Tibial nerve (tissue), 4 donors: ENCODE data around the gene USB1. TPM values are rescaled to one million over a fixed set of nuclear protein-coding genes. Genes with fewer than 3 reads are reported as not detected.

Experiments used
- DNase-seq, 2 donors: peaks; one replicate each; pipeline ENCODE4 v3.0.0-alpha.2; 2019; ENCODE audit warnings: low spot score in 2 of 2
- H3K27ac ChIP-seq, 4 donors: fragments of 200-600 bp; sonication (generic) in 3 of 4; one replicate each; pipeline ENCODE4 v1.5.1; 2017 to 2019; ENCODE audit warnings: mild to moderate bottlenecking in 1 of 4
- H3K27me3 ChIP-seq, 2 donors: fragments of 200-600 bp; sonication (generic) in 1 of 2; one replicate each; pipeline versions ENCODE4 v1.5.1 to v1.6.0; 2017 to 2019
- H3K36me3 ChIP-seq, 3 donors: fragments of 200-600 bp; sonication (generic); one replicate each; pipeline ENCODE4 v1.5.1; 2018 to 2019
- H3K4me1 ChIP-seq, 4 donors: fragments of 200-600 bp; sonication (generic) in 3 of 4; one replicate each; pipeline ENCODE4 v1.5.1; 2017 to 2019
- H3K4me3 ChIP-seq, 4 donors: fragments of 200-600 bp; sonication (generic) in 3 of 4; one replicate each; pipeline ENCODE4 v1.5.1; 2017 to 2019; ENCODE audit warnings: mild to moderate bottlenecking in 1 of 4, moderate library complexity in 1 of 4
- H3K9me3 ChIP-seq, 4 donors: fragments of 200-600 bp; sonication (generic) in 3 of 4; one replicate each; pipeline ENCODE4 v1.5.1; 2017 to 2019
- EP300 ChIP-seq, 2 donors: sonication (generic); formaldehyde crosslinking; IDR thresholded peaks; one replicate each; pipeline ENCODE4 v1.6.1; 2017; ENCODE audit warnings: antibody characterized with exemption in 2 of 2, mild to moderate bottlenecking in 1 of 2
- POLR2A ChIP-seq, 2 donors: fragments of 450-650 bp; IDR thresholded peaks; one replicate each; pipeline ENCODE4 v1.6.1; 2017; ENCODE audit warnings: antibody characterized with exemption in 2 of 2, mild to moderate bottlenecking in 2 of 2, moderate library complexity in 2 of 2
- WGBS, 2 donors: methylation state at CpG; one replicate each; pipeline ENCODE4 v1.1.5; 2018; 5-methylcytosine and 5-hydroxymethylcytosine counted together
- total RNA-seq, 4 donors: library from RNA; depleted of rRNA; stranded (reverse); fragments of >200 nt; gene quantifications; one replicate each; pipeline ENCODE4 v1.1.0, GENCODE V29; 2016
- TF ChIP-seq, protein P1 (sequence below), 5 experiments: fragments of 200-600 bp in 3 of 5; fragments of 450-650 bp in 2 of 5; sonication (generic) in 3 of 5; IDR thresholded peaks; one replicate each; pipeline ENCODE4 v1.5.1; 2016 to 2019; ENCODE audit warnings: antibody characterized with exemption in 5 of 5, mild to moderate bottlenecking in 3 of 5, moderate library complexity in 2 of 5

The USB1 gene
- total RNA-seq, 4 donors from 2014 or later, result 23.1 to 80.4 (median 31.6) TPM

DNA sequence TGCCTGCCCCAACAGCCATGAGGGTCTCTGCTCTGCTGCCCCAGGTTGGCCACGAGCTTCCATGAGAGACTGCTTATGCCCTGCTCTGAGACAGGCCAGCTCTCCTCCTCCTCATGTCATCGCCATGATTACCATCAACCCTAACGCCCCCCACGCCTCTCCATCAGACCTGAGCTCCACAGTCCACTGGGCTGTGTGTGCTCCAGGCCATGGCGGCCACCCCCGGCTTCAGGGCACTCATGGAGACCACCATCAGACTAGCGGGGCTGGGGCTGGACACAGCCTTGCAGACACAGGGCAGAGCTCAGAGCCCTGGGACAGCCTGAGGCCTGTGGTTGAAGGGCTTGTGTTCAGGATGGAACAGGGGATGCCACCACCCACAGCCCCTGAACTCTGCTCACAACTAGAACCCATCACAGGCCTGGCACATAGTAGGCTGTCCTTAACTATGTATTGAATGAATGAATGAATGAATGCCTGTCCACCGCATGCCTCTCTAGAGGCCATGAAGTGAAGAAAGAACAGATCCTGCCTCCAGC is 44.9 kb upstream of the USB1 start:
- DNase-seq, result no peak
- Histone ChIP-seq H3K9me3 (no peaks in the 10 kb centered on the region), H3K4me3 (no peak overlapping the region), H3K4me1 (no peaks in the 10 kb centered on the region), H3K36me3 (no peaks in the 10 kb centered on the region), H3K27ac (no peak overlapping the region), H3K27me3 (peaks cover 0 to 2% of the 10 kb centered on the region in 2 donors)
- no peak for TF ChIP-seq EP300 (IDR thresholded peaks at IDR 0.05)
- TF ChIP-seq, protein P1, sequence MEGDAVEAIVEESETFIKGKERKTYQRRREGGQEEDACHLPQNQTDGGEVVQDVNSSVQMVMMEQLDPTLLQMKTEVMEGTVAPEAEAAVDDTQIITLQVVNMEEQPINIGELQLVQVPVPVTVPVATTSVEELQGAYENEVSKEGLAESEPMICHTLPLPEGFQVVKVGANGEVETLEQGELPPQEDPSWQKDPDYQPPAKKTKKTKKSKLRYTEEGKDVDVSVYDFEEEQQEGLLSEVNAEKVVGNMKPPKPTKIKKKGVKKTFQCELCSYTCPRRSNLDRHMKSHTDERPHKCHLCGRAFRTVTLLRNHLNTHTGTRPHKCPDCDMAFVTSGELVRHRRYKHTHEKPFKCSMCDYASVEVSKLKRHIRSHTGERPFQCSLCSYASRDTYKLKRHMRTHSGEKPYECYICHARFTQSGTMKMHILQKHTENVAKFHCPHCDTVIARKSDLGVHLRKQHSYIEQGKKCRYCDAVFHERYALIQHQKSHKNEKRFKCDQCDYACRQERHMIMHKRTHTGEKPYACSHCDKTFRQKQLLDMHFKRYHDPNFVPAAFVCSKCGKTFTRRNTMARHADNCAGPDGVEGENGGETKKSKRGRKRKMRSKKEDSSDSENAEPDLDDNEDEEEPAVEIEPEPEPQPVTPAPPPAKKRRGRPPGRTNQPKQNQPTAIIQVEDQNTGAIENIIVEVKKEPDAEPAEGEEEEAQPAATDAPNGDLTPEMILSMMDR (IDR thresholded peaks at IDR 0.05), result no peak
- no peak for TF ChIP-seq POLR2A (IDR thresholded peaks at IDR 0.05)
- WGBS, 2 donors, result 89 to 94% methylated on average over 8 of the region's 8 CpGs

DNA sequence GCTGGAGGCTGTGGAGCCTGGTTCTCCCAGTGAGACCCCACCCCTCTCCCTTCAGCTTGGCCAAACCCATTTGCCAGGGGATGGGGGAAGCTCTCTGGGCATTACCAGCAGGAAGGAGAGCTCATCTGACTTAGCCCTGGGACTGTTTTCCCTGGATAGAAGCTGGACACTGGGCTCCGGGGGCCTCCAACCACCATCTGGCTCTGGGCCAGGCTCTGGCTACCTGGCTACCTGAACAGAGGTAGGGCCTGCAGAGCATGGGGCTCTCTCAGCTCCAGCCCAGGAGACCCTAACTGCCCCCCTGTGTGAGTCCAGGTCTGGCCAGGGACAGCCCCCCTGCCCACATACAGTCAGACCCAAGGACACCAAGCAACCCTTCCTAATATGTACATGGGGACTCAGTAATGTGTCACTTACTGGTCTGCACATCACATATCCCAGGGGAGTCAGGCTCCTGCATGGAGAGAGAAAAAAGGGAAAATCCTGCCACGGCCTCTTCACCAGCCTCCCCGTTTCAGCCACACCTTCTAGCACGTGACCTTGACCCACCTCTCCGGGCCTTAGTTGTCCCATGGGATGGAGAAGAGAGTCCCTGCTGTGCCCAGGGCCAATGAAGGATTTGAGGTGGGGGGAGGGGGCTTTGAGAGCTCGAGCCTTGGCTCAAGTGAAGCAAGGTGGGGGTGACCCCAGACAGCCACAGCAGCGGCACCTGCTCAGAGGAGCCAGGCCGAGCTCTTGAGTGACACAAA is 44.1 kb upstream of the USB1 start:
- 60 to 63% methylated on average over 8 of the region's 8 CpGs for WGBS, 2 donors
- H3K4me3 ChIP-seq, result no peak overlapping the region
- DNase-seq, result no peak
- H3K27ac ChIP-seq, result no peak overlapping the region
- no peaks in the 10 kb centered on the region for H3K9me3 ChIP-seq
- TF ChIP-seq POLR2A (IDR thresholded peaks at IDR 0.05) (no peak), EP300 (IDR thresholded peaks at IDR 0.05) (no peak)
- TF ChIP-seq, protein P1 (IDR thresholded peaks at IDR 0.05), result no peak
- no peaks in the 10 kb centered on the region for H3K36me3 ChIP-seq
- H3K4me1 ChIP-seq, result no peaks in the 10 kb centered on the region
- H3K27me3 ChIP-seq, result no peaks in the 10 kb centered on the region

DNA sequence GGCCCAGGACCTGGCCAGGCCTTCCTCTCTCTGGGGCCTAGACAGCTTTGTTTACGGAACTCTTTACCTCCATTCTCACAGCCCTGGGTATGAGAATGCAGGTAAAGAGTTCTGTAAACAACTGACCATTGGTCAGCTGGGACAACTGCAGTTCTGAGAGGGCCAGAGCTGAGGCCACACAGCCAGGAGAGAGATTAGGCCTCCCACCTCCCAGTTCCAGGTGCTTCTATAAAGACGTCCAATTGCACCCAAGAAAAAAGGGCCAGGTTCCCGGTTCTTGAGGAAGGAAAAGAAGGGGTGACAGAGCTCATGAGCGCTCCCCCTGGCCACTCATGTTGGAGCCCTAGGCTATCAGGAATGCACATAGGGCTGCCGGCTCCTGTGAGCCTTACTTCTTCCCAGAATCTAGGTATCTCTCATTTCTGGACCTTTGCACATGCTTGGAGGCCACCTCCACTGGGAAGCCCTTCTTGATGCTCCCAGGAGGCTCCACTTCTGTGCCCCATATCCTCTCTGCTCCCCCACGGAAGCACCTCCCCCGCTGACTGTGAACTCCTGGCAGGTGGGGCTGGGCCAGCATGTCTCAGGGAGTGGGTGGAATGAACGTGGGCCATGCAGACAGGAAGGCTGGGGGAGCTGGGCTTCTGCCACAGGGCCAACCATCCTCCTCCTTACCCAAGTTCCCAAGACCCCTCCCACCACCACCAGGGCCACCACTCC is 43.4 kb upstream of the USB1 start:
- H3K36me3 ChIP-seq, result no peaks in the 10 kb centered on the region
- TF ChIP-seq EP300 (IDR thresholded peaks at IDR 0.05), result no peak
- no peak for TF ChIP-seq POLR2A (IDR thresholded peaks at IDR 0.05)
- TF ChIP-seq, protein P1 (IDR thresholded peaks at IDR 0.05), result no peak
- H3K4me3 ChIP-seq, result no peak overlapping the region
- H3K9me3 ChIP-seq, result no peaks in the 10 kb centered on the region
- H3K27ac ChIP-seq, result no peak overlapping the region
- 74 to 88% methylated on average over 7 to 8 of the region's 8 CpGs for WGBS, 2 donors
- no peaks in the 10 kb centered on the region for H3K27me3 ChIP-seq
- no peak for DNase-seq
- H3K4me1 ChIP-seq, result no peaks in the 10 kb centered on the region

DNA sequence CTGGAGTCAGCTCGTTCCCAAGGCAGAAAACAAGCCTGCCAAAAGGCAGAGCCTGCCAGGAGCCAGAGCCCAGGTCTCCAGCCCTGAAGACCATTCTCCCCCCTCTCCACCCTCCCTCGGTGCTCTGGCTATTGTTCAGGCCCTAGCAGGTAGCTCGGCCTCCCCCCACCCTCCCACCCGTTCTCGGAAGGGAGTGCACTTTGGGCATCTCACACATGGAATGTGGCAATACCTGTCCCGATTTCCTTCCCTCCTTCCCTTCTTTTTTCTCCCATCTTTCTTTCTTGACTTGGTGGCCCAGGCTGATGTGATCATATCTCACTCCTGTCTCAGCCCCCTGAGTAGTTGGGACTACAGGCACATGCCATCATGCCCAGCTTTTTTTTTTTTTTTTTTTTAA is 42.7 kb upstream of the USB1 start:
- H3K36me3 ChIP-seq, result no peaks in the 10 kb centered on the region
- WGBS, 2 donors, result 49 to 69% methylated on average over 6 of the region's 6 CpGs

More for the DNA sequence above, 42.7 kb upstream of the USB1 start:
- Histone ChIP-seq H3K4me3 (no peak overlapping the region), H3K27ac (no peak overlapping the region), H3K27me3 (no peaks in the 10 kb centered on the region), H3K9me3 (no peaks in the 10 kb centered on the region), H3K4me1 (no peaks in the 10 kb centered on the region)
- TF ChIP-seq, protein P1 (IDR thresholded peaks at IDR 0.05), result no peak
- no peak for DNase-seq
